Thyroid gland (tissue), 4 donors: Measurements from ENCODE around the gene ACOX3. TPM values are rescaled to one million over a fixed set of nuclear protein-coding genes. Genes with fewer than 3 reads are reported as not detected.

Experiments used
- DNase-seq, 2 donors: peaks; one replicate each; pipeline ENCODE4 v3.0.0-alpha.2; 2019
- H3K27ac ChIP-seq, 3 donors: fragments of 200-600 bp; sonication (generic); 1 replicate in 2 of 3; 2 replicates in 1 of 3; pipeline ENCODE4 v1.5.1; 2016 to 2019; ENCODE audit warnings: mild to moderate bottlenecking in 1 of 3, moderate library complexity in 1 of 3
- H3K27me3 ChIP-seq: fragments of 200-600 bp; sonication (generic); one replicate; pipeline ENCODE4 v1.5.1; 2019
- H3K36me3 ChIP-seq, 2 donors: fragments of 200-600 bp; sonication (generic); one replicate each; pipeline ENCODE4 v1.5.1; 2016 to 2019
- H3K4me1 ChIP-seq, 2 donors: fragments of 200-600 bp; sonication (generic); one replicate each; pipeline ENCODE4 v1.5.1; 2017 to 2019
- H3K4me3 ChIP-seq, 3 donors: fragments of 200-600 bp; sonication (generic); replicated peaks in 1 of 3; 1 replicate in 2 of 3; 2 replicates in 1 of 3; pipeline ENCODE4 v1.5.1; 2016; ENCODE audit warnings: mild to moderate bottlenecking in 1 of 3
- H3K9me3 ChIP-seq: fragments of 200-600 bp; sonication (generic); one replicate; pipeline ENCODE4 v1.5.1; 2017
- CTCF ChIP-seq, 6 experiments: fragments of 200-600 bp in 3 of 6; fragments of 450-650 bp in 3 of 6; sonication (generic) in 3 of 6; IDR thresholded peaks; one replicate each; pipeline ENCODE4 v1.5.1; 2016 to 2019; ENCODE audit warnings: antibody characterized with exemption in 6 of 6, mild to moderate bottlenecking in 2 of 6, inconsistent platforms in 1 of 6, moderate library complexity in 1 of 6
- POLR2A ChIP-seq, 2 donors: fragments of 450-650 bp; IDR thresholded peaks; one replicate each; pipeline ENCODE4 v1.6.1; 2017; ENCODE audit warnings: antibody characterized with exemption in 2 of 2, mild to moderate bottlenecking in 2 of 2, moderate library complexity in 1 of 2
- WGBS, 2 donors: methylation state at CpG; one replicate each; pipeline ENCODE4 v1.1.5; 2017; 5-methylcytosine and 5-hydroxymethylcytosine counted together
- intact Hi-C: fragments of 100-400 bp; cut with DNase I; formaldehyde crosslinking; loops from one replicate; pipeline ENCODE4 v1.15.1; 2023
- total RNA-seq, 4 donors: library from RNA; depleted of rRNA; stranded (reverse); fragments of >200 nt; gene quantifications; one replicate each; pipeline ENCODE4 v1.2.3, GENCODE V29; 2016

The ACOX3 gene
- total RNA-seq, 4 donors from 2014 or later = 28.2 to 61.8 (median 47.7) TPM

GRCh38 chr4:8478371-8478770 is 37.8 kb upstream of the ACOX3 start:
- no peaks in the 10 kb centered on the region for H3K9me3 ChIP-seq
- no peak overlapping the region for H3K4me3 ChIP-seq
- no peaks in the 10 kb centered on the region for H3K27me3 ChIP-seq
- peaks cover 6 to 7% of the 10 kb centered on the region in 2 donors for H3K36me3 ChIP-seq
- DNase-seq = no peak
- H3K27ac ChIP-seq = no peak overlapping the region
- 93 to 97% methylated on average over 6 to 8 of the region's 9 CpGs for WGBS, 2 donors
- intact Hi-C loops = no loop called here
- H3K4me1 ChIP-seq = peaks cover 10 to 13% of the 10 kb centered on the region in 2 donors
- TF ChIP-seq CTCF (IDR thresholded peaks at IDR 0.05) (no peak), POLR2A (IDR thresholded peaks at IDR 0.05) (no peak)

GRCh38 chr4:8477676-8478075 is 37.2 kb upstream of the ACOX3 start:
- no peak for DNase-seq
- H3K4me3 ChIP-seq = no peak overlapping the region
- 90 to 92% methylated on average over 4 to 8 of the region's 8 CpGs for WGBS, 2 donors
- H3K27me3 ChIP-seq = no peaks in the 10 kb centered on the region
- H3K4me1 ChIP-seq = peaks cover 16 to 20% of the 10 kb centered on the region in 2 donors
- intact Hi-C loops = no loop called here
- H3K9me3 ChIP-seq = no peaks in the 10 kb centered on the region
- no peak for TF ChIP-seq POLR2A (IDR thresholded peaks at IDR 0.05)
- TF ChIP-seq CTCF (IDR thresholded peaks at IDR 0.05) = no peak
- peaks cover 6 to 7% of the 10 kb centered on the region in 2 donors for H3K36me3 ChIP-seq
- no peak overlapping the region for H3K27ac ChIP-seq

GRCh38 chr4:8477095-8477635 is 36.6 kb upstream of the ACOX3 start:
- Histone ChIP-seq H3K27me3 (no peaks in the 10 kb centered on the region), H3K27ac (no peak overlapping the region), H3K4me3 (no peak overlapping the region), H3K4me1 (peaks cover 21 to 26% of the 10 kb centered on the region in 2 donors), H3K36me3 (peaks cover 6 to 7% of the 10 kb centered on the region in 2 donors), H3K9me3 (no peaks in the 10 kb centered on the region)
- DNase-seq = no peak
- intact Hi-C loops = no loop called here
- TF ChIP-seq CTCF (IDR thresholded peaks at IDR 0.05) = no peak
- no peak for TF ChIP-seq POLR2A (IDR thresholded peaks at IDR 0.05)
- WGBS, 2 donors = 96% methylated on average over 8 to 15 of the region's 16 CpGs

GRCh38 chr4:8475751-8476575 is 35.4 kb upstream of the ACOX3 start:
- Histone ChIP-seq H3K4me1 (peaks cover 32 to 38% of the 10 kb centered on the region in 2 donors), H3K27ac (no peak overlapping the region), H3K36me3 (peaks cover 6 to 7% of the 10 kb centered on the region in 2 donors), H3K9me3 (no peaks in the 10 kb centered on the region), H3K4me3 (no peak overlapping the region), H3K27me3 (no peaks in the 10 kb centered on the region)
- TF ChIP-seq POLR2A (IDR thresholded peaks at IDR 0.05) (no peak), CTCF (IDR thresholded peaks at IDR 0.05) (no peak)
- intact Hi-C loops = no loop called here
- 92 to 93% methylated on average over 24 to 29 of the region's 29 CpGs for WGBS, 2 donors
- DNase-seq = no peak

- Histone ChIP-seq H3K4me1 (peaks cover 32 to 45% of the 10 kb centered on the region in 2 donors), H3K36me3 (peaks cover 6 to 7% of the 10 kb centered on the region in 2 donors), H3K27me3 (no peaks in the 10 kb centered on the region), H3K27ac (peak overlapping the region in 1 of 3 donors; percentile 97), H3K4me3 (no peak overlapping the region), H3K9me3 (no peaks in the 10 kb centered on the region)
- intact Hi-C loops = loop anchor here (5.0 kb wide), 1 partner anchor 32 kb away; no protein-coding TSS in a partner anchor
- no peak for DNase-seq
- WGBS, 2 donors = 90 to 96% methylated on average over 12 to 13 of the region's 13 CpGs
- TF ChIP-seq POLR2A (IDR thresholded peaks at IDR 0.05) (no peak), CTCF (IDR thresholded peaks at IDR 0.05) (no peak)
Observed at GRCh38 chr4:8474856-8475255, 34.3 kb upstream of the ACOX3 start.
